A673 (cell line): ENCODE measurements around the gene TMA16.

ENCODE experiments used
- EZH2 ChIP-seq: fragments of 200-600 bp; sonication (generic); IDR thresholded peaks from 2 replicates; pipeline ENCODE4 v1.6.1; 2017; ENCODE audit warnings: borderline replicate concordance, low read depth, mild to moderate bottlenecking, mixed read lengths, antibody characterized with exemption, low read length; ENCODE audit not compliant: poor library complexity, severe bottlenecking
- TF ChIP-seq, protein P1 (sequence below): fragments of 300-800, 200-600 bp; sonication (generic); conservative IDR thresholded peaks from 2 replicates; pipeline ENCODE4 v1.5.1; 2017; ENCODE audit warnings: low read depth, mild to moderate bottlenecking, antibody characterized with exemption, low read length, moderate library complexity, mixed read lengths

DNA sequence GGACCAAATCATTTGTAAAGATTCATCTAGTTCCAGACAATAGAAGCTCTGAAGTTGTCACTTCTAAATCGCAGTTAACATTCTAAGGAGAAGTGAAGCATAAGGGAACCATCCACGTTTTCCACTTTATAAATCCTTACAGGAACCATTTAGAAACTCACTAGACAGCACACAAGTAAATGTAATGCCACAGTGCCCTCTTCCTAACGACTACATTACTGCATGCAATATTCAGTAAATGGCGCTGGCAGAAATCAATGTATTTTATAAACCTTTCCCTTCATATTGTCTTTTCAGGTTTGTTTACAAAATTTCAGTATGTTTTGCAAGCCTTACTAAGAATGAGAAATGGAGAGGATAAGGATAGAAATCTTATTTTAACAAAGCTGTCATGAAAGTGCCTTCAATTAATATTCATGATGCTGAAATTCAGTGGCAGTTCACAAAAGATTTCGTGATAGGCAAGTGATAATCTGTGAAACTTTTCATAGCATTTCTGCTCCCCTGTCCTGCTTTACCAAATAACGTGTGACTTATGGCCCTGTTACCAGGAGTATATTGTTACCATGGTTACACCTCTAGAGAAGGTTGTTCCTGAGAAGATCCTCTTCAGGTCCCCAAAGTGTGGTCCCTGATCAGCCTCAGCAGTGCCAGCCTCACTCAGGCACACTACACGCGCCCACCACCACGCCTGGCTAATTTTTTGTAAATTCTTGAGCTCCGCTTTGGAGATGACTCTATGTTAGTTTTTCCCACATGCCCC lies 54.2 kb downstream of the TMA16 start:
- TF ChIP-seq, protein P1, sequence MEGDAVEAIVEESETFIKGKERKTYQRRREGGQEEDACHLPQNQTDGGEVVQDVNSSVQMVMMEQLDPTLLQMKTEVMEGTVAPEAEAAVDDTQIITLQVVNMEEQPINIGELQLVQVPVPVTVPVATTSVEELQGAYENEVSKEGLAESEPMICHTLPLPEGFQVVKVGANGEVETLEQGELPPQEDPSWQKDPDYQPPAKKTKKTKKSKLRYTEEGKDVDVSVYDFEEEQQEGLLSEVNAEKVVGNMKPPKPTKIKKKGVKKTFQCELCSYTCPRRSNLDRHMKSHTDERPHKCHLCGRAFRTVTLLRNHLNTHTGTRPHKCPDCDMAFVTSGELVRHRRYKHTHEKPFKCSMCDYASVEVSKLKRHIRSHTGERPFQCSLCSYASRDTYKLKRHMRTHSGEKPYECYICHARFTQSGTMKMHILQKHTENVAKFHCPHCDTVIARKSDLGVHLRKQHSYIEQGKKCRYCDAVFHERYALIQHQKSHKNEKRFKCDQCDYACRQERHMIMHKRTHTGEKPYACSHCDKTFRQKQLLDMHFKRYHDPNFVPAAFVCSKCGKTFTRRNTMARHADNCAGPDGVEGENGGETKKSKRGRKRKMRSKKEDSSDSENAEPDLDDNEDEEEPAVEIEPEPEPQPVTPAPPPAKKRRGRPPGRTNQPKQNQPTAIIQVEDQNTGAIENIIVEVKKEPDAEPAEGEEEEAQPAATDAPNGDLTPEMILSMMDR: peak; percentile 83
- no peak for TF ChIP-seq EZH2
